HG02610 (cell line): ENCODE measurements around the gene LCE2B.

ENCODE experiments used
- ATAC-seq: cut with Tn5 transposase; IDR thresholded peaks from one replicate; pipeline ENCODE4 v1.9.1; 2021; ENCODE audit warnings: mild to moderate bottlenecking, moderate library complexity; ENCODE audit not compliant: unreplicated experiment

Gene LCE2B

GRCh38 chr1:152728986-152729385 lies 43.1 kb downstream of the LCE2B start:
- no peak for ATAC-seq

- ATAC-seq: no peak
Measured at GRCh38 chr1:152735648-152736047, 49.7 kb downstream of the LCE2B start.
